HG02885 (cell line): ENCODE measurements around the gene OBSCN.

Experiments used
- ATAC-seq: cut with Tn5 transposase; IDR thresholded peaks from one replicate; pipeline ENCODE4 v1.9.1; 2021; ENCODE audit warnings: mild to moderate bottlenecking; ENCODE audit not compliant: unreplicated experiment, poor library complexity

Gene OBSCN

DNA sequence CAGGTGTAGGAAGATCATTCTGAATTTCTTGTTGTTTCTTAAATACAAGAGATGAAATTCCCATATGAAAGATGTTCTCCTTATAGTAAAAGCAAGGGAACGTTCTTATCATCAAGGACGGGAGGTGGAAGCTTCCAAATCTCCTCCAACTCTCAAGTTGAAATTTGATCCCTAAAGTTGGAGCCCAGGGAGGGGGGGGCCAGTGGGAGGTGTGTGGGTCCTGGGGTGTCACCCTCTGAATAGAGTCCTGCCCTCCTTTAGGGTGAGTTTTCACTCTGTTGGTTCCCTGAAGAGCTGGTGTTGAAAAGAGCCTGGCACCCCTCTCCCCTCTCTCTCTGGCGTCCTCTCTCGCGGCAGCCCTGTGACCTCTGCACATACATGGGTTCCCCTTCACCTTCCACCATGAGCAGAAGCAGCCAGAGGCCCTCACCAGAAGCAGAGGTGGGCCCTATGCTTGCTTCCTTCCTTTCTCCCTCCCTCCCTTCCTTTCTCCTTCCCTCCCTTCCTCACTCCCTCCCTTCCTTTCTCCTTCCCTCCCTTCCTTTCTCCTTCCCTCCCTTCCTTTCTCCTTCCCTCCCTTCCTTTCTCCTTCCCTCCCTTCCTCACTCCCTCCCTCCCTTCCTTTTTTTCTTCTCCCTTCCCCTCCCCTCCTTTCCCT, 218.8 kb downstream of the OBSCN start:
- no peak for ATAC-seq

DNA sequence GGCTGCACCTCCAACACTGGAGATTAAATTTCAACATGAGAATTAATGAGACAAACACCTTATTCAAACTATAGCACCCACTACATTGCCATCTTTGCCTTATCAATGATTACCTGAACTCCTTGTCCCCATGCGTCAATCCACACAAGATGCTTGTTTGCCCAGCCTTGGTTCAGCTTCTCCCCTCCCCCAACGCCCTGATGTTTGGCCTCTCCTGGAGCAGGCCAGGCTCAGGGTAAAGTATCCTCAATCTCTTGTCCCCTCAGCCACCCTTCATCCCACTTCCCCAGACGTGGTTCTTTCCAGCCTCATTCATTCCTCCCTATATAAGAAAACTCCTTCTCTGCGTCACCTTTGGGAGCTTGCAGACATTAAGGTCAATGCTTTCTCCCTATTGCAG, 220.6 kb downstream of the OBSCN start:
- no peak for ATAC-seq
